Neural progenitor cell (in vitro differentiated cells): ENCODE measurements around the gene TF. TPM values are rescaled to one million over a fixed set of nuclear protein-coding genes. Genes with fewer than 3 reads are reported as not detected.

ENCODE experiments used
- DNase-seq: peaks from one replicate; pipeline ENCODE4 v3.0.0-alpha.2; 2016; ENCODE audit warnings: low spot score
- H2AFZ ChIP-seq: fragments of 200-600 bp; sonication (generic); replicated peaks from 2 replicates; pipeline ENCODE4 v1.6.1; 2016; ENCODE audit warnings: antibody characterized with exemption
- H3F3A ChIP-seq: fragments of 200-600 bp; sonication (generic); 2 replicates; pipeline ENCODE4 v1.6.1; 2016; ENCODE audit warnings: antibody characterized with exemption, low read depth
- H3K27ac ChIP-seq: fragments of 200-600 bp; sonication (generic); 2 replicates; pipeline ENCODE4 v1.5.1; 2016; ENCODE audit warnings: mild to moderate bottlenecking
- H3K27me3 ChIP-seq: fragments of 200-600 bp; sonication (generic); 2 replicates; pipeline ENCODE4 v1.6.1; 2016; ENCODE audit warnings: mild to moderate bottlenecking, moderate library complexity
- H3K36me3 ChIP-seq: fragments of 200-600 bp; sonication (generic); 2 replicates; pipeline ENCODE4 v1.5.1; 2016
- H3K4me1 ChIP-seq: fragments of 200-600 bp; sonication (generic); 2 replicates; pipeline ENCODE4 v1.6.1; 2016; ENCODE audit warnings: mixed run types
- H3K4me2 ChIP-seq: fragments of 200-600 bp; sonication (generic); 2 replicates; pipeline ENCODE4 v1.6.1; 2016
- H3K4me3 ChIP-seq: fragments of 200-600 bp; sonication (generic); 2 replicates; pipeline ENCODE4 v1.5.1; 2016
- H3K79me2 ChIP-seq: fragments of 200-600 bp; sonication (generic); 2 replicates; pipeline ENCODE4 v1.6.1; 2016; ENCODE audit warnings: low read depth
- H3K9ac ChIP-seq: fragments of 200-600 bp; sonication (generic); 2 replicates; pipeline ENCODE4 v1.6.1; 2016
- H3K9me3 ChIP-seq: fragments of 200-600 bp; sonication (generic); 2 replicates; pipeline ENCODE4 v1.5.1; 2016; ENCODE audit warnings: low read depth
- H4K20me1 ChIP-seq: fragments of 200-600 bp; sonication (generic); 2 replicates; pipeline ENCODE4 v1.6.1; 2016; ENCODE audit warnings: low read depth
- H3K27ac Mint-ChIP-seq: 3 replicates; pipeline ENCODE4 v1.8.0; 2021; ENCODE audit warnings: mixed read lengths
- H3K27me3 Mint-ChIP-seq: 2 replicates; pipeline ENCODE4 v1.8.0; 2022; ENCODE audit warnings: low read depth, mild to moderate bottlenecking, inconsistent platforms, moderate library complexity, mixed read lengths; ENCODE audit not compliant: insufficient read depth
- H3K36me3 Mint-ChIP-seq: 3 replicates; pipeline ENCODE4 v1.8.0; 2021; ENCODE audit warnings: mixed read lengths
- H3K4me1 Mint-ChIP-seq: 3 replicates; pipeline ENCODE4 v1.8.0; 2021; ENCODE audit warnings: mixed read lengths
- H3K4me3 Mint-ChIP-seq: 3 replicates; pipeline ENCODE4 v1.8.0; 2021; ENCODE audit warnings: mild to moderate bottlenecking, moderate library complexity, mixed read lengths
- H3K9me3 Mint-ChIP-seq: 3 replicates; pipeline ENCODE4 v1.8.0; 2020; ENCODE audit warnings: mixed read lengths
- EZH2 ChIP-seq: fragments of 200-600 bp; sonication (generic); IDR thresholded peaks from 2 replicates; pipeline ENCODE4 v1.6.1; 2017; ENCODE audit warnings: antibody characterized with exemption, mild to moderate bottlenecking, moderate library complexity
- EZH2phosphoT487 ChIP-seq: fragments of 200-600 bp; sonication (generic); IDR thresholded peaks from 2 replicates; pipeline ENCODE4 v1.6.1; 2017; ENCODE audit warnings: antibody characterized with exemption
- total RNA-seq: library from RNA; depleted of rRNA; stranded (reverse); fragments of >200 nt; gene quantifications from 2 replicates; pipeline ENCODE4 v1.2.3, GENCODE V29; 2015; ENCODE audit warnings: low replicate concordance
- TF ChIP-seq, protein P1 (sequence below): fragments of 200-600 bp; sonication (generic); IDR thresholded peaks from 2 replicates; pipeline ENCODE4 v1.5.1; 2017; ENCODE audit warnings: antibody characterized with exemption, mild to moderate bottlenecking

Gene TF
- total RNA-seq, 1 donor from 2014 or later, result 0.77 TPM

DNA sequence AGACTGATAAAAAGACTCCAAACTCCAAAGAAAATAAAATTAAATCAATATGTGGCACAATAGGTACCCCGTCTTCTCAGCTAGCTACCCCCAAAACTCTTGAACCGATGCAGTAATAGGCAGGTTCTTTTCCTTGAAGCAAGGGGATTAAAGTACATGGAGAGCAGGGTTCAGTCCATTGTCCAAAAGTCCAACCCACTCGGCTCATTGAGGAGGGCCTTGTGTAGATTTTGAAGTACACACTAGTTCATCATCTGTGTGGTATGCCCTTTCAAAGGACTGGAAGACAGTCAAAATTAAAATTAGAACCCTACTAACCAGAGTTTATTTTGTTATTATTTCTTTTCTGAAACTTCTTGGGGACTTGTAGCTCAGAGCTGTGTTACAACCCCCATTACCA is 23.3 kb downstream of the TF start:
- H3K4me1 ChIP-seq, result no peaks in the 10 kb centered on the region
- no peak overlapping the region for H3K4me3 ChIP-seq
- Mint-ChIP-seq H3K27me3 (peaks cover 2% of the 10 kb centered on the region), H3K36me3 (no peaks in the 10 kb centered on the region), H3K4me3 (no peak overlapping the region), H3K9me3 (no peaks in the 10 kb centered on the region), H3K4me1 (no peaks in the 10 kb centered on the region), H3K27ac (no peak overlapping the region)
- DNase-seq, result no peak
- H3K36me3 ChIP-seq, result no peaks in the 10 kb centered on the region
- no peaks in the 10 kb centered on the region for H3K27me3 ChIP-seq
- H3K9me3 ChIP-seq, result no peaks in the 10 kb centered on the region
- no peaks in the 10 kb centered on the region for H3K79me2 ChIP-seq
- H3K4me2 ChIP-seq, result no peak overlapping the region
- TF ChIP-seq, protein P1, sequence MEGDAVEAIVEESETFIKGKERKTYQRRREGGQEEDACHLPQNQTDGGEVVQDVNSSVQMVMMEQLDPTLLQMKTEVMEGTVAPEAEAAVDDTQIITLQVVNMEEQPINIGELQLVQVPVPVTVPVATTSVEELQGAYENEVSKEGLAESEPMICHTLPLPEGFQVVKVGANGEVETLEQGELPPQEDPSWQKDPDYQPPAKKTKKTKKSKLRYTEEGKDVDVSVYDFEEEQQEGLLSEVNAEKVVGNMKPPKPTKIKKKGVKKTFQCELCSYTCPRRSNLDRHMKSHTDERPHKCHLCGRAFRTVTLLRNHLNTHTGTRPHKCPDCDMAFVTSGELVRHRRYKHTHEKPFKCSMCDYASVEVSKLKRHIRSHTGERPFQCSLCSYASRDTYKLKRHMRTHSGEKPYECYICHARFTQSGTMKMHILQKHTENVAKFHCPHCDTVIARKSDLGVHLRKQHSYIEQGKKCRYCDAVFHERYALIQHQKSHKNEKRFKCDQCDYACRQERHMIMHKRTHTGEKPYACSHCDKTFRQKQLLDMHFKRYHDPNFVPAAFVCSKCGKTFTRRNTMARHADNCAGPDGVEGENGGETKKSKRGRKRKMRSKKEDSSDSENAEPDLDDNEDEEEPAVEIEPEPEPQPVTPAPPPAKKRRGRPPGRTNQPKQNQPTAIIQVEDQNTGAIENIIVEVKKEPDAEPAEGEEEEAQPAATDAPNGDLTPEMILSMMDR, result no peak
- TF ChIP-seq EZH2phosphoT487 (no peak), EZH2 (no peak)
- no peak overlapping the region for H3K27ac ChIP-seq
- no peaks in the 10 kb centered on the region for H3F3A ChIP-seq
- no peak overlapping the region for H3K9ac ChIP-seq
- H4K20me1 ChIP-seq, result no peaks in the 10 kb centered on the region
- no peak overlapping the region for H2AFZ ChIP-seq

DNA sequence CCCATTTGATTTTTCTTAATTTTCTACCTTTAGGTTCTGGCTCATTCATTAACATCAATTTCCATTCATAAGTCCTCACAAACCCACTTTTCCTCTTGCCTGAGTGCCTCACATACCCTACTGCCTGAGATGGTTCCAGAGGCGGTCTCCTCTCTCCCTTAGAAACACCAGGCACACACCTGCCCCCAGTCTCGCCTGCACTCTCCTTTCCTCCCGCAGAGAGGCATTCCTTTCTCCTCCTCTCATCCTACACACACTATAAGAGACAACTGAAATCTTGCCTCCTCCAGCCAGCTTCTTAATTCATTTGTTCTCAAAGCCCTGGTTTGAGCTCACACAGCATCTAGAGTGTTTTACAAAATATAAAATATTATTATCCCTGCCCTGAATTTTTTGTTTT is 27.5 kb downstream of the TF start:
- H3K79me2 ChIP-seq, result no peaks in the 10 kb centered on the region
- H3K9me3 Mint-ChIP-seq, result no peaks in the 10 kb centered on the region

DNA sequence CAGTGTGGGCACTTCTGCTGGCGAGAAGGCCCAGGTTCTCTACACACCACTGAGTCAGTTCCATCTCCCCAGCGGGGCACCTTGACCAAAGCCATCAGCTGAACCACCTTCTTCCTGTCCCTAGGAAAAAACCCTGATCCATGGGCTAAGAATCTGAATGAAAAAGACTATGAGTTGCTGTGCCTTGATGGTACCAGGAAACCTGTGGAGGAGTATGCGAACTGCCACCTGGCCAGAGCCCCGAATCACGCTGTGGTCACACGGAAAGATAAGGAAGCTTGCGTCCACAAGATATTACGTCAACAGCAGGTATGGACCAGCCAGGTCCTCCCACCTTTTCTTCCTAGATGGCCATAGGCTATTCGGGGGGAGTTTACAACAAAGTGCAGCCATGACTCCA is 29.1 kb downstream of the TF start:
- DNase-seq, result no peak
- Mint-ChIP-seq H3K4me1 (no peaks in the 10 kb centered on the region), H3K4me3 (no peak overlapping the region), H3K36me3 (no peaks in the 10 kb centered on the region), H3K27ac (no peak overlapping the region), H3K9me3 (no peaks in the 10 kb centered on the region), H3K27me3 (peaks cover 3% of the 10 kb centered on the region)
- no peaks in the 10 kb centered on the region for H3K4me1 ChIP-seq
- no peaks in the 10 kb centered on the region for H4K20me1 ChIP-seq
- H3K36me3 ChIP-seq, result no peaks in the 10 kb centered on the region
- no peak overlapping the region for H3K9ac ChIP-seq
- H3K79me2 ChIP-seq, result no peaks in the 10 kb centered on the region
- H3K27me3 ChIP-seq, result no peaks in the 10 kb centered on the region
- no peak overlapping the region for H3K4me3 ChIP-seq
- no peak overlapping the region for H3K4me2 ChIP-seq
- H2AFZ ChIP-seq, result no peak overlapping the region
- TF ChIP-seq EZH2 (no peak), EZH2phosphoT487 (no peak)
- TF ChIP-seq, protein P1, result no peak
- no peaks in the 10 kb centered on the region for H3K9me3 ChIP-seq
- no peak overlapping the region for H3K27ac ChIP-seq
- H3F3A ChIP-seq, result no peaks in the 10 kb centered on the region

More for the DNA sequence above, 27.5 kb downstream of the TF start:
- H3K9ac ChIP-seq, result no peak overlapping the region
- no peaks in the 10 kb centered on the region for H3K4me1 Mint-ChIP-seq
- no peak overlapping the region for H3K27ac Mint-ChIP-seq
- H3K4me3 Mint-ChIP-seq, result no peak overlapping the region
- no peaks in the 10 kb centered on the region for H4K20me1 ChIP-seq
- no peak overlapping the region for H3K4me3 ChIP-seq
- H3K9me3 ChIP-seq, result no peaks in the 10 kb centered on the region
- H3K27me3 Mint-ChIP-seq, result peaks cover 3% of the 10 kb centered on the region
- TF ChIP-seq, protein P1, result no peak
- TF ChIP-seq EZH2phosphoT487 (no peak), EZH2 (no peak)
- H2AFZ ChIP-seq, result no peak overlapping the region
- DNase-seq, result no peak
- H3K4me1 ChIP-seq, result no peaks in the 10 kb centered on the region
- no peaks in the 10 kb centered on the region for H3K36me3 ChIP-seq
- no peaks in the 10 kb centered on the region for H3K36me3 Mint-ChIP-seq
- no peak overlapping the region for H3K27ac ChIP-seq
- H3K27me3 ChIP-seq, result no peaks in the 10 kb centered on the region
- no peaks in the 10 kb centered on the region for H3F3A ChIP-seq
- H3K4me2 ChIP-seq, result no peak overlapping the region

DNA sequence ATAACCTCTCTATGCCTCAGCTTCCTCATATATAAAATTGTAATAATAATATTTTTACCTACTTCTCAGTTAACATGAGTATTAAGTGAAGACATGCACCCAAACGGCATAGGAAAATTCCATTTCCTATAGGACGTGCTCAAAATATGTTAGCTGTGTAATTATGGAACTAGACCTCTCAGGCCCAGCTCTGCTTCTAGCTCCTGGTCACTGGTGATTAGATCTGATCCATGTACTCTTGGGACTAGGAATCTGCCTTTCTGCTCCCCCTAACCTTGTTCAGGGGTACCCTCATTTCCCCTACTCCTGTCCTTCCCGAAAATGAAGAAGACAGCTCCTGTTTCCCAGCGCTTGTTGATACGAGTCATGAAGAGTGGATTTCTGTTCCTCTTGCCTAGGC is 29.6 kb downstream of the TF start:
- Histone ChIP-seq H2AFZ (no peak overlapping the region), H3F3A (no peaks in the 10 kb centered on the region), H3K4me2 (no peak overlapping the region), H4K20me1 (no peaks in the 10 kb centered on the region), H3K27me3 (no peaks in the 10 kb centered on the region), H3K27ac (no peak overlapping the region), H3K9me3 (no peaks in the 10 kb centered on the region), H3K79me2 (no peaks in the 10 kb centered on the region), H3K4me1 (no peaks in the 10 kb centered on the region), H3K36me3 (no peaks in the 10 kb centered on the region), H3K4me3 (no peak overlapping the region), H3K9ac (no peak overlapping the region)
- no peak for DNase-seq
- Mint-ChIP-seq H3K4me3 (no peak overlapping the region), H3K27me3 (peaks cover 3% of the 10 kb centered on the region), H3K36me3 (no peaks in the 10 kb centered on the region), H3K9me3 (no peaks in the 10 kb centered on the region), H3K27ac (no peak overlapping the region), H3K4me1 (no peaks in the 10 kb centered on the region)
- TF ChIP-seq, protein P1, result no peak
- TF ChIP-seq EZH2 (no peak), EZH2phosphoT487 (no peak)
